OCI-LY1 (cell line): ENCODE measurements around the gene WDFY4.

ENCODE experiments used
- H2AFZ ChIP-seq: fragments of 200-600 bp; sonication (generic), shearing (Covaris generic); 2 replicates; pipeline ENCODE4 v1.6.0; 2014; ENCODE audit warnings: antibody characterized with exemption, mild to moderate bottlenecking, low read length
- H3F3A ChIP-seq: fragments of 200-600 bp; sonication (generic), shearing (Covaris generic); 2 replicates; pipeline ENCODE4 v1.6.0; 2014; ENCODE audit warnings: mild to moderate bottlenecking, antibody characterized with exemption, low read length, moderate library complexity; ENCODE audit not compliant: insufficient read depth
- H3K27ac ChIP-seq: fragments of 200-600 bp; sonication (generic); 2 replicates; pipeline ENCODE4 v1.5.1; 2014; ENCODE audit warnings: low read length, mixed run types, mild to moderate bottlenecking, low read depth; ENCODE audit not compliant: poor library complexity, severe bottlenecking
- H3K27me3 ChIP-seq: fragments of 200-600 bp; sonication (generic); 2 replicates; pipeline ENCODE4 v1.6.0; 2014; ENCODE audit warnings: antibody characterized with exemption, mild to moderate bottlenecking, low read length, moderate library complexity; ENCODE audit not compliant: insufficient read depth
- H3K36me3 ChIP-seq: fragments of 200-600 bp; sonication (generic); 2 replicates; pipeline ENCODE4 v1.6.1; 2014; ENCODE audit warnings: mild to moderate bottlenecking, antibody characterized with exemption, low read length, moderate library complexity, mixed read lengths; ENCODE audit not compliant: insufficient read depth
- H3K4me1 ChIP-seq: fragments of 200-600 bp; sonication (generic); 2 replicates; pipeline ENCODE4 v1.5.1; 2014; ENCODE audit warnings: mild to moderate bottlenecking, low read length, moderate library complexity; ENCODE audit not compliant: insufficient read depth, severe bottlenecking
- H3K4me2 ChIP-seq: fragments of 200-600 bp; sonication (generic), shearing (Covaris generic); 2 replicates; pipeline ENCODE4 v1.6.1; 2014; ENCODE audit warnings: low read length
- H3K4me3 ChIP-seq: fragments of 200-600 bp; sonication (generic); 2 replicates; pipeline ENCODE4 v1.5.1; 2014; ENCODE audit warnings: low read length, low read depth, mild to moderate bottlenecking, mixed read lengths; ENCODE audit not compliant: poor library complexity, severe bottlenecking
- H3K79me2 ChIP-seq: fragments of 200-600 bp; shearing (Covaris generic); 2 replicates; pipeline ENCODE4 v1.6.1; 2016; ENCODE audit warnings: mixed run types, low read length, mixed read lengths; ENCODE audit not compliant: insufficient read depth
- H3K9ac ChIP-seq: fragments of 200-600 bp; sonication (generic), shearing (Covaris generic); 2 replicates; pipeline ENCODE4 v1.6.1; 2014; ENCODE audit warnings: mild to moderate bottlenecking, low read length, mixed read lengths
- H3K9me2 ChIP-seq: fragments of 200-600 bp; sonication (generic), shearing (Covaris generic); 2 replicates; pipeline ENCODE4 v1.6.1; 2014; ENCODE audit warnings: low read depth, mild to moderate bottlenecking, low read length, mixed read lengths
- H3K9me3 ChIP-seq: fragments of 200-600 bp; shearing (Covaris generic); 2 replicates; pipeline ENCODE4 v1.6.1; 2014; ENCODE audit warnings: low read length, mixed read lengths
- H4K20me1 ChIP-seq: fragments of 200-600 bp; sonication (generic), shearing (Covaris generic); 2 replicates; pipeline ENCODE4 v1.6.0; 2016; ENCODE audit warnings: mild to moderate bottlenecking, low read length; ENCODE audit not compliant: insufficient read depth
- CTCF ChIP-seq: fragments of 200-600 bp; sonication (generic), shearing (Covaris generic); IDR thresholded peaks from 2 replicates; pipeline ENCODE4 v1.5.1; 2017; ENCODE audit warnings: mild to moderate bottlenecking, antibody characterized with exemption, low read length, moderate library complexity, mixed read lengths
- EZH2 ChIP-seq: fragments of 200-600 bp; sonication (generic), shearing (Covaris generic); IDR thresholded peaks from 2 replicates; pipeline ENCODE4 v1.8.0; 2017; ENCODE audit warnings: borderline replicate concordance, mixed run types, mild to moderate bottlenecking, antibody characterized with exemption, low read length, moderate library complexity, mixed read lengths

WDFY4 gene

DNA sequence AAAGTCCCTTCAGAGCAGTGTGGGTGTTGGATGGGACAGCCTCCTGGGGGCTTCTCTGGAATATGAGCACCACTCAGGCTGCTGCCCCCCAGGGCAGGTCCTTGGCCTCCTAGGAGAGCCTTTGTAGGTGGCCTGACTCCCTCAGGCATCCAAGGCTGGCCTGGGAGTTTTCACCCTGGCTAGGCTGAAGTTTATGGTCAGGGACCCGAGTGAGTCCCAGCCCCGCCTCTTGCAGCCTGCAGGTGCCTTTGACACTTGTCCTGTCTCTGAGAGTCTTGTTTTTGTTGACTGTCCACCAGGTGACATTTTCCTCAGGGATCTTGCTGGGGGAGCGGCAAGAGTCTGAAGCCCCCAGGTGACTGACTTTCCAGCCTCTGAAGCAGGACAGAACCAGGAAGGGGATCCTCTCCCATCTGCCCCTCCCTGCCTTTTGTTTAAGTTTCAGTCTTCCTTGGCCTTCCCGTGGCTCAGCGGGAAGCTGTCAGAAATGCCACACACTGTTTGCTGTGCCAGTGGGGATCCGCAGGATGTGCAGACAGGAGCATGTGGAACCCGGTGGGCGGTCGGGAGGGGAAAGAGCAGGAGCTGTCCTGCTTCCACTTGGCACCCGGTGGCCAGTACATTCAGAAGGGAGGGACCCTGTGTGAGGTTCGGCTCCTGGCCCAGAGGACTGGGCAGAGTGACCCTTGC lies 195.5 kb downstream of the WDFY4 start:
- no peaks in the 10 kb centered on the region for H3F3A ChIP-seq
- no peaks in the 10 kb centered on the region for H3K27me3 ChIP-seq
- H3K79me2 ChIP-seq = no peaks in the 10 kb centered on the region
- TF ChIP-seq CTCF = no peak
- TF ChIP-seq EZH2 = no peak
- no peaks in the 10 kb centered on the region for H3K4me1 ChIP-seq
- H4K20me1 ChIP-seq = no peaks in the 10 kb centered on the region
- H3K9me2 ChIP-seq = no peaks in the 10 kb centered on the region
- H3K36me3 ChIP-seq = peaks cover 62% of the 10 kb centered on the region
- H3K4me2 ChIP-seq = no peak overlapping the region
- no peak overlapping the region for H2AFZ ChIP-seq
- no peak overlapping the region for H3K4me3 ChIP-seq
- no peak overlapping the region for H3K27ac ChIP-seq
- H3K9me3 ChIP-seq = no peaks in the 10 kb centered on the region
- no peak overlapping the region for H3K9ac ChIP-seq

DNA sequence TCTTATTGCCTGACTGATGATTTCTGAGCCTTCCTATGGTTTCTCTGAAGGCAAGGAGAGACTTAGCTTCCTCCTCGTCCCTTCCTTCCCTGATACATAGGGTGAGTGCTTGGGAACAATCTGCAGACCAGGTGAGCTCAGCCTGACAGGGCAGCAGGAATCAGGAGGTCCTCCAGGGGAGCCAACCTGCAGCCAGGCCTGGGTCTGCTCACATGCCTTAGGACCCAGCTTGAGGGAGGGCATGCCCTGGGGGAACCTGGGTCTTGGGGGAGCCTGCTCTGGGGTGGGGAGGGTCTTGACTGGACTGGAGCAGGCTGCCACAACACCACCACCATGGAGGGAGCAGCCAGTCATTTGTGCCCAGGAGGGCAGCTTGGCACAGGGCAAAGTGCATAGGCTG lies 197.3 kb downstream of the WDFY4 start:
- Histone ChIP-seq H3K9ac (no peak overlapping the region), H3K4me1 (no peaks in the 10 kb centered on the region), H4K20me1 (no peaks in the 10 kb centered on the region), H3K27ac (no peak overlapping the region), H3K4me2 (no peak overlapping the region), H2AFZ (no peak overlapping the region), H3K36me3 (peaks cover 46% of the 10 kb centered on the region), H3K4me3 (no peak overlapping the region), H3K9me2 (no peaks in the 10 kb centered on the region), H3K27me3 (no peaks in the 10 kb centered on the region), H3K9me3 (no peaks in the 10 kb centered on the region), H3F3A (no peaks in the 10 kb centered on the region), H3K79me2 (no peaks in the 10 kb centered on the region)
- TF ChIP-seq CTCF = no peak
- no peak for TF ChIP-seq EZH2

- Histone ChIP-seq H2AFZ (no peak overlapping the region), H3K27me3 (no peaks in the 10 kb centered on the region), H3K27ac (no peak overlapping the region), H3K9ac (no peak overlapping the region), H4K20me1 (no peaks in the 10 kb centered on the region), H3K9me2 (no peaks in the 10 kb centered on the region), H3F3A (no peaks in the 10 kb centered on the region), H3K4me1 (no peaks in the 10 kb centered on the region), H3K4me2 (no peak overlapping the region), H3K36me3 (peaks cover 45% of the 10 kb centered on the region), H3K4me3 (no peak overlapping the region), H3K79me2 (no peaks in the 10 kb centered on the region), H3K9me3 (no peaks in the 10 kb centered on the region)
- TF ChIP-seq CTCF = no peak
Observed at GRCh38 chr10:48882881-48883280, 198.2 kb downstream of the WDFY4 start.
